ENCODE data around the gene ARID5B. TPM values are rescaled to one million over a fixed set of nuclear protein-coding genes. Genes with fewer than 3 reads are reported as not detected.
A peak's percentile ranks its signal among the peaks of the same experiment; 100 is the strongest.

ARID5B gene
- total and polyA plus RNA-seq, 2 donors (not counting 3 experiments of a cell fraction or from before 2014, with no cell fraction given): 5.6 to 8.9 TPM

DNA sequence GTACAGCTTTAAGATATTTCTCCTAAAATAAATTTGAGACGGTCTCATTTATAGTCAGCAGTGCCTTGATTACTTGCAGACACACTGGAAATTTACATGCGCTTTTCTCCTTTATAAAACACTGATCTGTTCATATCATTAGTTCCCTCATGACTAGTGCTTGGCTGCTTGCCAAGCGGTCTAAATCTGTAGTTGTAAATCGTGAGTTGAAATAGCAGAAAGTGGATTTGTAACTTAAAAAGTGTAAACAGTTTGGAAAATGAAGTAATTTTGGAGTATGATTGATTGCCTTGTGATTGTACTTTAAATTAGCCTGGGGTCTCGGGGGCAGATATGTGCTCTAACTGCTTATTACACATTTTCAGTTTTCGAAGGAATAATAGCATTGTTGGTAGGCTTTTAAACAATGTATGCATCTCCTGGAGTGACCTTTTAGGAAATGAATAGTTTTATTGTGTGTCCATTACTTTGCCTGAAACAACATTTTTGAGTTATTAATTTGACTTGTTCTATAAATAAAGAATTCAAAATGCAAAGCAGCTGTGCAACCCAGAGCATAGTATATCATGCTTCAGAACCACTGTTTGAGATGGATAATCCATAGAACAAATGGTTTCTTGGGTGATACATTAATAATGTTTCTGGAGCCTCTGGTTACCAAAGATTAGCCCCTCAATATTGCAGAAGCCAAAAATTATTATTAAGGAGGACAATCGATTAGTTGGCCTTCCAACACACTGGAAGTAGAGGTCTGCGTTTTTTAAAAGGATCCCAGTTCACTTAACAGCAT lies 73.3 kb downstream of the ARID5B start:
- H2AFZ ChIP-seq (ENCODE audit: low read depth, low read length): no peak overlapping the region
- H3K9me3 ChIP-seq (replicated peaks; ENCODE audit: control insufficient read depth, insufficient read depth, low read length): no peaks in the 10 kb centered on the region
- ChIA-PET CTCF (interaction anchor here (1.1 to 1.9 kb wide), 4 partner anchors 10 to 78 kb away, joined by 3 to 6 read pairs (median 4); no protein-coding TSS in a partner anchor), POLR2A (no interaction called here)
- no peak overlapping the region for H3K27ac ChIP-seq (ENCODE audit: insufficient read depth, low read depth, low read length)
- dilution Hi-C loops (cut with MboI; ENCODE audit: extremely low pct_ligation_motif_present, low sequenced_read_pairs) (no loop called here), intact Hi-C loops (cut with micrococcal nuclease) (loop anchor here (2.0 kb wide), 3 partner anchors 18 to 72 kb away; no protein-coding TSS in a partner anchor)
- FAIRE-seq (no peak), DNase-seq (ENCODE audit: low read depth, low spot score) (peak; percentile 78)
- no peaks in the 10 kb centered on the region for H4K20me1 ChIP-seq (replicated peaks; ENCODE audit: control insufficient read depth, extremely low read depth, insufficient read depth, low read length)
- no peaks in the 10 kb centered on the region for H3K27me3 ChIP-seq (ENCODE audit: control insufficient read depth in 2 of 2, insufficient read depth in 2 of 2, low read length in 2 of 2)
- H3K36me3 ChIP-seq (ENCODE audit: control insufficient read depth in 2 of 2, extremely low read depth in 1 of 2, insufficient read depth in 2 of 2, low read length in 2 of 2): no peaks in the 10 kb centered on the region
- no peaks in the 10 kb centered on the region for H3K79me2 ChIP-seq (ENCODE audit: control insufficient read depth, insufficient read depth, low read length)
- no peak overlapping the region for H3K4me3 ChIP-seq (replicated peaks in 1 of 3; ENCODE audit: insufficient read depth in 1 of 3, low read depth in 1 of 3, low read length in 3 of 3)
- no peak overlapping the region for H3K9ac ChIP-seq (replicated peaks; ENCODE audit: extremely low read depth, insufficient read depth, low read length)
- TF ChIP-seq POLR2AphosphoS5 (IDR thresholded peaks at IDR 0.05; ENCODE audit: insufficient read depth, low read depth, low read length) (no peak), EZH2 (IDR thresholded peaks at IDR 0.05; ENCODE audit: borderline replicate concordance, low read depth, low read length, severe bottlenecking) (no peak), CTCF (IDR thresholded peaks at IDR 0.05; ENCODE audit: extremely low read depth in 1 of 2, insufficient read depth in 1 of 2, low read depth in 1 of 2, low read length in 2 of 2) (no peak), GATA2 (IDR thresholded peaks at IDR 0.05; ENCODE audit: insufficient read depth, insufficient read length, low read depth, low read length) (no peak), MAX (IDR thresholded peaks at IDR 0.05; ENCODE audit: insufficient read depth, insufficient read length) (no peak), POLR2A (IDR thresholded peaks at IDR 0.05; ENCODE audit: low read depth, low read length) (no peak), JUN (IDR thresholded peaks at IDR 0.05; ENCODE audit: borderline replicate concordance, insufficient read depth, insufficient read length, low read depth) (no peak), MYC (IDR thresholded peaks at IDR 0.05; ENCODE audit: low read depth, low read length) (no peak), FOS (IDR thresholded peaks at IDR 0.05; ENCODE audit: borderline replicate concordance, insufficient read depth, low read length) (no peak)
- H3K4me2 ChIP-seq (ENCODE audit: insufficient read depth, low read length): peak overlapping the region; percentile 22
- no peaks in the 10 kb centered on the region for H3K9me1 ChIP-seq (replicated peaks; ENCODE audit: control insufficient read depth, extremely low read depth, insufficient read depth, low read length)
- peaks cover 26% of the 10 kb centered on the region for H3K4me1 ChIP-seq (ENCODE audit: control insufficient read depth, extremely low read depth, insufficient read depth, low read length)
- BruUV-seq (replicated peaks): no TSS peak

Measured in endothelial cell of umbilical vein (primary cell).